Pancreas (tissue), 10 donors: ENCODE measurements around the gene LUC7L. TPM values are rescaled to one million over a fixed set of nuclear protein-coding genes. Genes with fewer than 3 reads are reported as not detected.
"Not testable (repeated sequence)": the region's sequence is repeated elsewhere in the genome, so short reads cannot be mapped to it uniquely, and the experiment has no call there.

ENCODE experiments used
- ATAC-seq, 4 donors: fragments of 200-7000 bp; cut with Tn5 transposase; one replicate each; pipeline versions ENCODE4 v1.8.0 to v1.9.1; 2020; ENCODE audit warnings: mild to moderate bottlenecking in 4 of 4, moderate library complexity in 4 of 4
- DNase-seq, 6 donors: peaks; one replicate each; pipeline ENCODE4 v3.0.0-alpha.2; 2020
- FAIRE-seq: peaks from 2 replicates; lab custom pipeline; 2012; peaks lifted over from hg19 to GRCh38; lab: Jason Lieb, UNC
- H3K27ac ChIP-seq, 4 donors: fragments of 200-600 bp; sonication (generic); 1 replicate in 3 of 4; 2 replicates in 1 of 4; pipeline versions ENCODE4 v1.5.0 to v1.8.0; 2020
- H3K27me3 ChIP-seq, 4 donors: fragments of 200-600 bp; one replicate each; pipeline ENCODE4 v1.8.0; 2021
- H3K36me3 ChIP-seq, 3 donors: fragments of 200-600 bp; sonication (generic) in 1 of 3; one replicate each; pipeline versions ENCODE4 v1.5.0 to v1.8.0; 2020 to 2021
- H3K4me1 ChIP-seq, 3 donors: fragments of 200-600 bp; one replicate each; pipeline ENCODE4 v1.8.0; 2021
- H3K4me3 ChIP-seq, 4 donors: fragments of 200-600 bp; sonication (generic) in 2 of 4; one replicate each; pipeline versions ENCODE4 v1.5.0 to v1.8.0; 2020 to 2021
- H3K9me3 ChIP-seq, 4 donors: fragments of 200-600 bp; one replicate each; pipeline ENCODE4 v1.8.0; 2021
- WGBS, 2 donors: extraction: QIAGEN DNeasy Blood & Tissue Kit; methylation state at CpG; one replicate each; pipeline ENCODE4 v1.1.7; 2013; 5-methylcytosine and 5-hydroxymethylcytosine counted together
- intact Hi-C, 3 donors: fragments of 100-400 bp; cut with DNase I; formaldehyde crosslinking; loops; one replicate each; pipeline versions ENCODE4 v1.11.1 to v1.14.2; 2022
- polyA plus RNA-seq, 2 donors: library from polyadenylated mRNA; stranded (reverse); fragments of 200-250 nt; gene quantifications; one replicate each; pipeline ENCODE4 v1.2.3, GENCODE V29; 2013
- total RNA-seq, 6 donors: library from RNA; stranded (reverse); fragmentation: NEBNext Ultra II Directional in 4 of 6; extraction: Animal tissue kit (Norgen Biotek cat#: 25700) in 4 of 6; gene quantifications; one replicate each; pipeline versions ENCODE4 v1.2.1 to v1.2.4, GENCODE V29; 2021 to 2023
- TF ChIP-seq, protein P1 (sequence below), 4 donors: fragments of 200-600 bp; sonication (generic) in 3 of 4; IDR thresholded peaks; one replicate each; pipeline versions ENCODE4 v1.5.0 to v1.8.0; 2021; ENCODE audit warnings: antibody characterized with exemption in 4 of 4
- donor health status: healthy with polysubstance abuse.
- donor health status: DM: no; HTN: no; CAD: no; lungs with moderate emphysema.
- donor health status: DM: no; HTN: no; CAD: no.
- donor health status: control.
- donor health status: control.
- donor health status: Bipolar disorder and iron deficiency.
- donor health status: DM: yes; HTN: yes; CAD: no.
- donor health status: DM: no; HTN: no; CAD: no.
- donor health status: DM: no; HTN: no; CAD: no.
- donor health status: DM: yes; HTN: yes; CAD: no.

Gene LUC7L
- total and polyA plus RNA-seq, 8 donors: 20.6 to 333 (median 37.5) TPM

DNA sequence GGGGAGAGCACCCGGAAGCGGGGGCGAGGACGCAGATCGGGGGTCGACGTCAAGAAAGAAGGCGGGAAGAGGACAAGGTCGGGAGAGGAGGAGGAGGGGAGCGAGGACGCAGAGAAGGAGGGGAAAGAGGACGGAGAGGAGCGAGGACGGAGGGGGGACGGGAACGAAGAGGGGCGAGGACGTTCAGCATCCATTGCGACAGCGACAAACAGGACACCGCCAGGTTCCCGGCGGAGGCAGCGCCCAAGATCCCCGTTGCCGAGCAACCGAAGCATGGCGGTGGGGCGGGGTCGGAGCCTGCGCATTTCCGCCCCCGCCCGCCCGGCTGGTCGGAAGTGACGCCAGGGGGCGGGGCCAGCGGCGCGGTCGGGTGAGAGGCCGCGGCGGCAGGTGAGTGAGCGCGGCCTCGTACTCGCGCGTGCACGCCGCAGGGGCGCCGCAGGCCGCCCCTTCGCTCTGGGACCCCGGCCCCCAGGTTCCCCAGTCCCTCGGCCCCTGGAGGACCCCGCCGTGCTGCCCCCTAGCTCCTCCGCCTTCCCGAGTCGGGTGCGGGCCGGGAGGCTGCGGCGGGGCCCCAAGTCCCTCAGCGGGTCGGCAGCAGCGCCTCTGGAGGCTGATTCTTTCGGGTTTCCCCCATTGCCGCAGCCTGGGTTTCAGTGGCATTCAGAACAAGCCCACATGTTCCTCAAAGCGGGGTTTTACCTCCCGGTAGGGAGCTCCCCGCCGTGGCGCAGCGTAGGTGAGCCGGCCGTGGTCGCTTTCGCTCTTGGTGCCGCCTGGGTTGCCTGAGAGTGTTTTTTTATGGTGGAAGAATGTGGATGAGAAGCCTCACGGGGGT is 5.4 kb upstream of the LUC7L start, which contains the start of gene FAM234A:
TSS of gene FAM234A (plus strand) at position 354 of the 838 bp plus-strand sequence. CDS start 19,593 bp downstream, outside the sequence.
- FAIRE-seq: no peak
- no peaks in the 10 kb centered on the region for H3K27me3 ChIP-seq
- peak within 1 kb of the TSS; percentile 62 to 86 (median 77) for H3K4me3 ChIP-seq
- no peaks in the 10 kb centered on the region for H3K36me3 ChIP-seq
- DNase-seq: peak; percentile 93 to 97 (median 96)
- peak; percentile 93 to 98 (median 95) for ATAC-seq
- H3K4me1 ChIP-seq: peaks cover 0 to 5% (median 3%) of the 10 kb centered on the region in 3 donors
- H3K9me3 ChIP-seq: no peaks in the 10 kb centered on the region
- TF ChIP-seq, protein P1, sequence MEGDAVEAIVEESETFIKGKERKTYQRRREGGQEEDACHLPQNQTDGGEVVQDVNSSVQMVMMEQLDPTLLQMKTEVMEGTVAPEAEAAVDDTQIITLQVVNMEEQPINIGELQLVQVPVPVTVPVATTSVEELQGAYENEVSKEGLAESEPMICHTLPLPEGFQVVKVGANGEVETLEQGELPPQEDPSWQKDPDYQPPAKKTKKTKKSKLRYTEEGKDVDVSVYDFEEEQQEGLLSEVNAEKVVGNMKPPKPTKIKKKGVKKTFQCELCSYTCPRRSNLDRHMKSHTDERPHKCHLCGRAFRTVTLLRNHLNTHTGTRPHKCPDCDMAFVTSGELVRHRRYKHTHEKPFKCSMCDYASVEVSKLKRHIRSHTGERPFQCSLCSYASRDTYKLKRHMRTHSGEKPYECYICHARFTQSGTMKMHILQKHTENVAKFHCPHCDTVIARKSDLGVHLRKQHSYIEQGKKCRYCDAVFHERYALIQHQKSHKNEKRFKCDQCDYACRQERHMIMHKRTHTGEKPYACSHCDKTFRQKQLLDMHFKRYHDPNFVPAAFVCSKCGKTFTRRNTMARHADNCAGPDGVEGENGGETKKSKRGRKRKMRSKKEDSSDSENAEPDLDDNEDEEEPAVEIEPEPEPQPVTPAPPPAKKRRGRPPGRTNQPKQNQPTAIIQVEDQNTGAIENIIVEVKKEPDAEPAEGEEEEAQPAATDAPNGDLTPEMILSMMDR (IDR thresholded peaks at IDR 0.05): peak in 1 of 4 donors; percentile 11
- peak within 1 kb of the TSS; percentile 95 to 98 (median 96) for H3K27ac ChIP-seq
- intact Hi-C loops: no loop called here
- 1% methylated on average over 64 to 85 of the region's 85 CpGs for WGBS, 2 donors

DNA sequence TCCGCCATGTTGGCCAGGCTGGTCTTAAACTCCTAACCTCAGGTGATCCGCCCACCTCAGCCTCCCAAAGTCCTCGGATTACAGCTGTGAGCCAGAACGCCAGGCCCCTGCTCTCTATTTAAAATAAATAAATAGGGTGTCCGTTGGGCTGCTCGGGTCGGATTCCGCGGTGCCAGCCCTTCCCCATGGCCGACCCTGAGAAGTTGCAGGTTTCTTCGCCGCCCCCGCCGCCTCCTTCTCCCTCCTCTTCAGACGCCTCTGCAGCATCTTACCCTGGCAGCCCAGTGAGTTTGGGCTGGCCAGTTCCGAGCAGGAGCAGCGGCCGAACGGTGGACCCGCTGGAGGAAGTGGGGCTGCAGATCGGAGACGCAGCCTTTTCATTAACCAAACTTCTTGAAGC is 1.7 kb upstream of the LUC7L start:
- Histone ChIP-seq H3K27me3 (no peaks in the 10 kb centered on the region), H3K4me1 (peaks cover 6 to 21% (median 10%) of the 10 kb centered on the region in 3 donors), H3K27ac (no peak overlapping the region), H3K9me3 (no peaks in the 10 kb centered on the region), H3K4me3 (no peak overlapping the region), H3K36me3 (peaks cover 0 to 8% (median 0%) of the 10 kb centered on the region in 3 donors)
- ATAC-seq (no peak), FAIRE-seq (no peak), DNase-seq (no peak)
- intact Hi-C loops: no loop called here
- WGBS, 2 donors: 86 to 90% methylated on average over 22 of the region's 22 CpGs
- TF ChIP-seq, protein P1 (IDR thresholded peaks at IDR 0.05): no peak

DNA sequence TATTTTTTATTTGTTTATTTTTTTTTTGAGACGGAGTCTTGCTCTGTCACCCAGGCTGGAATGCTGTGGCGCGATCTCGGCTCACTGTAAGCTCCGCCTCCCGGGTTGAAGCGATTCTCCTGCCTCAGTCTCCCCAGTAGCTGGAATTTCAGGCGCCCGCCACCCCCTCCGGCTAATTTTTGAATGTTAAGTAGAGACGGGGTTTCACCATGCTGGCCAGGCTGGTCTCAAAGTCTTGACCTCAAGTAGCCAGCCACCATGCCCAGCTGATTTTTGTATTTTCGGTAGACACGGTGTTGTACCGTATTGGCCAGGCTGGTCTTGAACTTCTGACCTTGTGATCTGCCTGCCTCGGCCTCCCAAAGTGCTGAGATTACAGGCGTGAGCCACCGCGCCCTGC is 1.1 kb upstream of the LUC7L start:
- Histone ChIP-seq H3K4me1 (peaks cover 6 to 16% (median 10%) of the 10 kb centered on the region in 3 donors), H3K36me3 (peaks cover 0 to 13% (median 0%) of the 10 kb centered on the region in 3 donors)
- 84 to 91% methylated on average over 18 of the region's 18 CpGs for WGBS, 2 donors
- intact Hi-C loops, FAIRE-seq, ATAC-seq, H3K27me3 ChIP-seq, H3K9me3 ChIP-seq, H3K27ac ChIP-seq, H3K4me3 ChIP-seq: not testable (repeated sequence)
- peak in 1 of 6 donors; percentile 45 for DNase-seq

DNA sequence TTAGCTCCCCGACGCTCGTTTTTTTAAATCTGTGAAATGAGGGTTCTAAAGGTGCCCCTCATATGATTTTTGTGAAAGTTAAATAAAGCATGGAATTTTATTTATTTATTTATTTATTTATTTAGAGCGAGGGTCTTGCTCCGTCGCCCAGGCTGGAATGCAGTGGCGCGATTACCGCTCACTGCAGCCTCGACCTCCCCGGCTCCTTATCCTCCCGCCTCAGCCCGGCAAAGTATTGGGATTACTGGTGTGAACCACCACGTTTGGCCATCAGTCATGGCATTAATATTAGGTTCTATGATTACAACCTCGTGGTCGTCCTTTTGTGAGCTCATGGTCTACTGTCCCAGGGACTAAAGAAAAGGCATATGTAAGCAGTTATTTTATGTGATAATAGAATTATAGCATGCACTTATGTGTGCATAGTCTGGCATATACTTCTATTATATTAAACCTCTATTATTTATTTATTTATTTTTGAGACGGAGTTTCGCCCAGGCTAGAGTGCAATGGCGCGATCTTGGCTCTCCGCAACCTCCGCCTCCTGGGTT is 557 bp upstream of the LUC7L start:
- no peaks in the 10 kb centered on the region for H3K9me3 ChIP-seq
- no peak for DNase-seq
- H3K4me3 ChIP-seq: peak overlapping the region in 3 of 4 donors; percentile 84 to 98 (median 93)
- peak overlapping the region in 2 of 4 donors; percentile 94 for H3K27ac ChIP-seq
- ATAC-seq: no peak
- peaks cover 6 to 16% (median 10%) of the 10 kb centered on the region in 3 donors for H3K4me1 ChIP-seq
- intact Hi-C loops: loop anchor here in 1 of 3 donors (5.0 kb wide), 1 partner anchor 47 kb away; the partner anchor contains the start of gene RGS11
- H3K36me3 ChIP-seq: peaks cover 0 to 15% (median 0%) of the 10 kb centered on the region in 3 donors
- no peaks in the 10 kb centered on the region for H3K27me3 ChIP-seq
- TF ChIP-seq, protein P1 (IDR thresholded peaks at IDR 0.05): no peak
- 70 to 73% methylated on average over 22 of the region's 22 CpGs for WGBS, 2 donors
- FAIRE-seq: no peak

DNA sequence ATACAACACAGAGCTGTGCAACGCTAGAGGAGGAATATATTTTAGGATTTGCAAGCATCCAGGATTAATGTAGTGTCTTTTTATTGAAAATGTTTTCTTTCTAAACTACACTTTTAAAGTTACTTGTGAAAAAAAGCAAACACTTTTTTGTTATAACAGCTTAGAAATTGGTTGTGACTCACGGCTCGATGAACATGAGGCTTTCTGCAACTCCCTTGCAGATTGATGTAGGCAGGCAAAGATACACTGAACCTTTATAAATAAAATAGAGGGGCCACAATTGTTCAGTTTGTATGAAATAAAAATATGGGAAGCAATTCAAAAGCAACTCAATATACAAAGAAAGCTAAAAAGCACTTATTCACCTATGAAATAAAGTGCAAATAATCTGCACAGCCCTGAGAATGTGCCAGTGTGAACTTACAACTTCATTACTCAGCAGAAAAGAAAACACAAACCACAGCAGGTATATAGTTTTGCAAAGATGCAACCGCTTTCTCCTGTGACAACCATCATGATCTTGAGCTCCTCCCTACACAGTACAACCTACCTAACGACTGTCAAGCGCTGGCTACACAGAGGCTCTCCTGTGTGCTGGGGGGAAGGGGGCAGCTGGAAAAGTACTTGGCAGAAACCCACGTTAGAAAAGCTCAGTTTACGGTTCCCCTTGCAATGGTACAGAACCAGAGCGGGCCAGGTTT is 948 bp downstream of the LUC7L start:
- peak overlapping the region; percentile 89 to 94 (median 92) for H3K27ac ChIP-seq
- FAIRE-seq (no peak), DNase-seq (no peak), ATAC-seq (peak; percentile 10 to 28 (median 12))
- TF ChIP-seq, protein P1 (IDR thresholded peaks at IDR 0.05): no peak
- peak overlapping the region; percentile 84 to 98 (median 88) for H3K4me3 ChIP-seq
- no peaks in the 10 kb centered on the region for H3K9me3 ChIP-seq
- H3K36me3 ChIP-seq: peaks cover 0 to 29% (median 0%) of the 10 kb centered on the region in 3 donors
- 12 to 19% methylated on average over 9 of the region's 9 CpGs for WGBS, 2 donors
- intact Hi-C loops: loop anchor here in 1 of 3 donors (5.0 kb wide), 1 partner anchor 49 kb away; the partner anchor contains the start of gene RGS11
- H3K4me1 ChIP-seq: peaks cover 6 to 16% (median 10%) of the 10 kb centered on the region in 3 donors
- no peaks in the 10 kb centered on the region for H3K27me3 ChIP-seq
